Endodermal cell (in vitro differentiated cells): ENCODE measurements around the gene SMG6. TPM values are rescaled to one million over a fixed set of nuclear protein-coding genes. Genes with fewer than 3 reads are reported as not detected.

Experiments
- DNase-seq: peaks from one replicate; pipeline ENCODE4 v3.0.0-alpha.2; 2017
- H3K27ac ChIP-seq: 2 replicates; pipeline ENCODE4 v1.5.1; 2013; ENCODE audit warnings: mild to moderate bottlenecking, low read depth, low read length, moderate library complexity
- H3K27me3 ChIP-seq: 2 replicates; pipeline ENCODE4 v1.6.1; 2013; ENCODE audit warnings: mild to moderate bottlenecking, low read length, moderate library complexity; ENCODE audit not compliant: insufficient read depth, control insufficient read depth, poor library complexity, severe bottlenecking
- H3K36me3 ChIP-seq: 2 replicates; pipeline ENCODE4 v1.7.0; 2013; ENCODE audit warnings: mild to moderate bottlenecking, low read length, moderate library complexity; ENCODE audit not compliant: control insufficient read depth, insufficient read depth
- H3K4me1 ChIP-seq: one replicate; pipeline ENCODE4 v1.7.0; 2013; ENCODE audit warnings: low read length; ENCODE audit not compliant: control insufficient read depth, insufficient read depth
- H3K4me3 ChIP-seq: 2 replicates; pipeline ENCODE4 v1.5.1; 2013; ENCODE audit warnings: mild to moderate bottlenecking, low read length, moderate library complexity
- H3K9ac ChIP-seq: 2 replicates; pipeline ENCODE4 v1.6.1; 2013; ENCODE audit warnings: mild to moderate bottlenecking, low read length, moderate library complexity; ENCODE audit not compliant: poor library complexity, severe bottlenecking; ENCODE audit errors: extremely low read depth
- H3K9me3 ChIP-seq: 2 replicates; pipeline ENCODE4 v1.6.1; 2013; ENCODE audit warnings: mild to moderate bottlenecking, low read length, moderate library complexity; ENCODE audit not compliant: control insufficient read depth
- H3K27ac Mint-ChIP-seq: 2 replicates; pipeline ENCODE4 v1.8.0; 2020; ENCODE audit warnings: mixed read lengths
- H3K27me3 Mint-ChIP-seq: 2 replicates; pipeline ENCODE4 v1.8.0; 2021; ENCODE audit warnings: mild to moderate bottlenecking, mixed read lengths; ENCODE audit not compliant: insufficient read depth
- H3K36me3 Mint-ChIP-seq: 2 replicates; pipeline ENCODE4 v1.8.0; 2020; ENCODE audit warnings: low read depth, mixed read lengths
- H3K4me1 Mint-ChIP-seq: 2 replicates; pipeline ENCODE4 v1.8.0; 2020; ENCODE audit warnings: mixed read lengths
- H3K4me3 Mint-ChIP-seq: 2 replicates; pipeline ENCODE4 v1.8.0; 2020; ENCODE audit warnings: mild to moderate bottlenecking, moderate library complexity, mixed read lengths
- H3K9me3 Mint-ChIP-seq: 2 replicates; pipeline ENCODE4 v1.8.0; 2020; ENCODE audit warnings: mild to moderate bottlenecking, mixed read lengths
- CTCF ChIP-seq: fragments of 200-600 bp; sonication (generic); conservative IDR thresholded peaks from 2 replicates; pipeline ENCODE4 v1.5.0; 2021; ENCODE audit warnings: antibody characterized with exemption, mild to moderate bottlenecking
- WGBS, 2 experiments: methylation state at CpG; one replicate each; pipeline versions ENCODE4 v1.1.5 to v1.1.7; 2013; ENCODE audit warnings: missing lambda C conversion rate in 2 of 2, mixed read lengths in 1 of 2; ENCODE audit not compliant: insufficient coverage in 1 of 2, insufficient read length in 1 of 2; 5-methylcytosine and 5-hydroxymethylcytosine counted together
- total RNA-seq, 2 donors: library from RNA; stranded (reverse); fragmentation: NEBNext Ultra II Directional in 1 of 2; extraction: Animal tissue kit (Norgen Biotek cat#: 25700) in 1 of 2; gene quantifications; 2 replicates in 1 of 2; 3 replicates in 1 of 2; pipeline ENCODE4 v1.2.1, GENCODE V29; 2021

The SMG6 gene
- total RNA-seq, 2 donors from 2014 or later = 44.3 to 56.7 TPM

- Histone ChIP-seq H3K27ac (no peak overlapping the region), H3K27me3 (peaks cover 12% of the 10 kb centered on the region), H3K36me3 (peaks cover 10% of the 10 kb centered on the region), H3K9me3 (no peaks in the 10 kb centered on the region), H3K4me3 (peak overlapping the region; percentile 86), H3K4me1 (no peaks in the 10 kb centered on the region), H3K9ac (peak overlapping the region; percentile 75)
- Mint-ChIP-seq H3K27ac (no peak overlapping the region), H3K4me1 (peaks cover 22% of the 10 kb centered on the region), H3K9me3 (peaks cover 4% of the 10 kb centered on the region), H3K36me3 (no peaks in the 10 kb centered on the region), H3K4me3 (peak overlapping the region; percentile 72), H3K27me3 (peaks cover 85% of the 10 kb centered on the region)
- TF ChIP-seq CTCF = peak; percentile 13
- 1 to 2% methylated on average over 26 to 85 of the region's 85 CpGs for WGBS, 2 experiments
- peak; percentile 97 for DNase-seq
Measured at GRCh38 chr17:2023692-2024571, 279.7 kb downstream of the SMG6 start.

GRCh38 chr17:2023256-2023655, 280.3 kb downstream of the SMG6 start:
- no peak overlapping the region for H3K27ac ChIP-seq
- peak overlapping the region; percentile 31 for H3K9ac ChIP-seq
- 48% methylated on average over 10 to 15 of the region's 16 CpGs for WGBS, 2 experiments
- H3K4me3 ChIP-seq = peak overlapping the region; percentile 79
- Mint-ChIP-seq H3K9me3 (peaks cover 4% of the 10 kb centered on the region), H3K27me3 (peaks cover 85% of the 10 kb centered on the region), H3K27ac (no peak overlapping the region), H3K36me3 (no peaks in the 10 kb centered on the region), H3K4me3 (peak overlapping the region; percentile 72), H3K4me1 (peaks cover 27% of the 10 kb centered on the region)
- no peak for TF ChIP-seq CTCF
- no peak for DNase-seq
- no peaks in the 10 kb centered on the region for H3K4me1 ChIP-seq
- H3K36me3 ChIP-seq = peaks cover 10% of the 10 kb centered on the region
- no peaks in the 10 kb centered on the region for H3K9me3 ChIP-seq
- peaks cover 12% of the 10 kb centered on the region for H3K27me3 ChIP-seq

- 89 to 96% methylated on average over 12 to 15 of the region's 15 CpGs for WGBS, 2 experiments
Measured at GRCh38 chr17:2022647-2023240, 280.8 kb downstream of the SMG6 start.

More at GRCh38 chr17:2022647-2023240, 280.8 kb downstream of the SMG6 start:
- Histone ChIP-seq H3K9ac (peak overlapping the region; percentile 31), H3K9me3 (no peaks in the 10 kb centered on the region), H3K36me3 (peaks cover 10% of the 10 kb centered on the region), H3K27me3 (peaks cover 12% of the 10 kb centered on the region), H3K4me1 (no peaks in the 10 kb centered on the region), H3K27ac (no peak overlapping the region), H3K4me3 (peak overlapping the region; percentile 79)
- DNase-seq = no peak
- Mint-ChIP-seq H3K9me3 (peaks cover 4% of the 10 kb centered on the region), H3K27me3 (peaks cover 85% of the 10 kb centered on the region), H3K4me3 (peak overlapping the region; percentile 72), H3K4me1 (peaks cover 29% of the 10 kb centered on the region), H3K27ac (no peak overlapping the region), H3K36me3 (no peaks in the 10 kb centered on the region)
- no peak for TF ChIP-seq CTCF
